Spleen (tissue), 11 donors: Measurements from ENCODE around the gene PDE4B. TPM values are rescaled to one million over a fixed set of nuclear protein-coding genes. Genes with fewer than 3 reads are reported as not detected.

Source experiments
- DNase-seq: peaks from one replicate; pipeline ENCODE4 v3.0.0-alpha.2; 2020
- H3K27ac ChIP-seq, 8 donors: fragments of 200-600 bp; sonication (generic) in 7 of 8; 1 replicate in 4 of 8; 2 replicates in 4 of 8; pipeline versions ENCODE4 v1.5.0 to v1.8.0; 2016 to 2021; ENCODE audit warnings: inconsistent platforms in 4 of 8, mild to moderate bottlenecking in 4 of 8, moderate library complexity in 1 of 8
- H3K27me3 ChIP-seq, 7 donors: fragments of 200-600 bp; sonication (generic) in 6 of 7; replicated peaks in 1 of 7; 1 replicate in 4 of 7; 2 replicates in 3 of 7; pipeline versions ENCODE4 v1.5.0 to v1.8.0; 2016 to 2021; ENCODE audit warnings: inconsistent platforms in 3 of 7, mild to moderate bottlenecking in 1 of 7
- H3K36me3 ChIP-seq, 6 donors: fragments of 200-600 bp; sonication (generic) in 5 of 6; 1 replicate in 4 of 6; 2 replicates in 2 of 6; pipeline versions ENCODE4 v1.5.0 to v1.8.0; 2016 to 2021; ENCODE audit warnings: inconsistent platforms in 2 of 6
- H3K4me1 ChIP-seq, 6 donors: fragments of 200-600 bp; sonication (generic) in 5 of 6; 1 replicate in 3 of 6; 2 replicates in 3 of 6; pipeline versions ENCODE4 v1.5.0 to v1.8.0; 2016 to 2021; ENCODE audit warnings: inconsistent platforms in 3 of 6
- H3K4me3 ChIP-seq, 8 donors: fragments of 200-600 bp; sonication (generic) in 7 of 8; 1 replicate in 4 of 8; 2 replicates in 4 of 8; pipeline versions ENCODE4 v1.5.0 to v1.8.0; 2016 to 2021; ENCODE audit warnings: inconsistent platforms in 4 of 8, mild to moderate bottlenecking in 4 of 8, moderate library complexity in 2 of 8
- H3K9me3 ChIP-seq, 8 donors: fragments of 200-600 bp; sonication (generic) in 7 of 8; 1 replicate in 4 of 8; 2 replicates in 4 of 8; pipeline versions ENCODE4 v1.5.0 to v1.8.0; 2016 to 2021; ENCODE audit warnings: inconsistent platforms in 4 of 8
- POLR2A ChIP-seq, 3 donors: fragments of 450-650 bp; IDR thresholded peaks; one replicate each; pipeline ENCODE4 v1.5.1; 2017; ENCODE audit warnings: antibody characterized with exemption in 3 of 3, mild to moderate bottlenecking in 1 of 3
- POLR2AphosphoS5 ChIP-seq, 3 donors: sonication (generic); formaldehyde crosslinking; IDR thresholded peaks; one replicate each; pipeline ENCODE4 v1.5.1; 2017; ENCODE audit warnings: antibody characterized with exemption in 3 of 3
- WGBS, 5 donors: extraction: QIAGEN DNeasy Blood & Tissue Kit in 3 of 5; methylation state at CpG; one replicate each; pipeline versions ENCODE4 v1.1.5 to v1.1.7; 2013 to 2018; 5-methylcytosine and 5-hydroxymethylcytosine counted together
- intact Hi-C: fragments of 100-400 bp; cut with DNase I; formaldehyde crosslinking; loops from one replicate; pipeline ENCODE4 v1.15.0; 2023; ENCODE audit warnings: low total_unique reads
- polyA plus RNA-seq, 3 donors: library from polyadenylated mRNA; stranded (reverse); fragments of 200-250 nt; gene quantifications; one replicate each; pipeline ENCODE4 v1.2.1, GENCODE V29; 2013
- total RNA-seq, 7 donors: library from RNA; depleted of rRNA in 3 of 7; stranded (reverse); fragments of >200 nt in 3 of 7; fragmentation: NEBNext Ultra II Directional in 4 of 7; extraction: Animal tissue kit (Norgen Biotek cat#: 25700) in 4 of 7; gene quantifications; one replicate each; pipeline versions ENCODE4 v1.1.0 to v1.2.1, GENCODE V29; 2016 to 2021
- TF ChIP-seq, protein P1 (sequence below), 11 experiments: fragments of 200-600 bp in 7 of 11; fragments of 450-650 bp in 4 of 11; sonication (generic) in 4 of 11; IDR thresholded peaks in 8 of 11; conservative IDR thresholded peaks in 3 of 11; 1 replicate in 7 of 11; 2 replicates in 4 of 11; pipeline versions ENCODE4 v1.4.0 to v1.8.0; 2016 to 2021; ENCODE audit warnings: antibody characterized with exemption in 11 of 11, inconsistent platforms in 4 of 11, mild to moderate bottlenecking in 1 of 11
- donor health status: healthy with polysubstance abuse.
- donor health status: DM: no; HTN: no; CAD: no; lungs with moderate emphysema.
- donor health status: DM: no; HTN: no; CAD: no.
- donor health status: Bipolar disorder and iron deficiency.
- donor health status: healthy.
- donor health status: DM: no; HTN: no; CAD: no.
- donor health status: DM: yes; HTN: yes; CAD: no.

Gene PDE4B
- total and polyA plus RNA-seq, 10 donors = 12.6 to 88.2 (median 51.9) TPM

DNA sequence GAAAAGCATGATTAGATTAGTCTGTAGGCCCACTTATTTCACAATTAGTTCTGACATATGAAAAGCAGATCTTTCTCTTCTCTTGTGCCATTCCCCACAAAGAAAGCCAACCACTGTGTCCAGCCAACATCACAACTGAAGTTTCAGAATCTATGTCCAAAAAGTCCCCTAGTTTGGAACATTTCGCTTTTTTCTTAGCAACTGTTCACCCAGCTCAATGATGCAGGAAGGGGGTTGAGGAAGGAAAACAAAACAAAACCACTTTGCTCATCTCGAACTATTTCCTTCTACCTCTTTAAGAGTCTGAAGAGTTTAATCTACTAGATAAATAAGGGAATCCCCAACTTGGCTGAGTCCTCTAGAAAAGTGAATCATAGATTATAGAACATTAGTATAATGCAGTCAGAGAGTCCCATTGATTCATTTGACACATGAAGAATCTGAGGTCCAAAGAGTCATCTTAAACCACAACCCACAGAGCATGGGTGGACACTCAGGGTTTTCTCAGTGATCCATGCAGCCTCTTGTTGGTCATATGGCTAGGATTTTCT is 581.9 kb downstream of the PDE4B start:
- peak overlapping the region; percentile 43 to 91 (median 82) for H3K27ac ChIP-seq
- no peak for DNase-seq
- 1 to 10% (median 6%) methylated on average over 2 of the region's 2 CpGs for WGBS, 5 donors
- no peak overlapping the region for H3K4me3 ChIP-seq
- TF ChIP-seq POLR2AphosphoS5 (IDR thresholded peaks at IDR 0.05) (peak in 1 of 3 donors; percentile 74), POLR2A (IDR thresholded peaks at IDR 0.05) (no peak)
- TF ChIP-seq, protein P1, sequence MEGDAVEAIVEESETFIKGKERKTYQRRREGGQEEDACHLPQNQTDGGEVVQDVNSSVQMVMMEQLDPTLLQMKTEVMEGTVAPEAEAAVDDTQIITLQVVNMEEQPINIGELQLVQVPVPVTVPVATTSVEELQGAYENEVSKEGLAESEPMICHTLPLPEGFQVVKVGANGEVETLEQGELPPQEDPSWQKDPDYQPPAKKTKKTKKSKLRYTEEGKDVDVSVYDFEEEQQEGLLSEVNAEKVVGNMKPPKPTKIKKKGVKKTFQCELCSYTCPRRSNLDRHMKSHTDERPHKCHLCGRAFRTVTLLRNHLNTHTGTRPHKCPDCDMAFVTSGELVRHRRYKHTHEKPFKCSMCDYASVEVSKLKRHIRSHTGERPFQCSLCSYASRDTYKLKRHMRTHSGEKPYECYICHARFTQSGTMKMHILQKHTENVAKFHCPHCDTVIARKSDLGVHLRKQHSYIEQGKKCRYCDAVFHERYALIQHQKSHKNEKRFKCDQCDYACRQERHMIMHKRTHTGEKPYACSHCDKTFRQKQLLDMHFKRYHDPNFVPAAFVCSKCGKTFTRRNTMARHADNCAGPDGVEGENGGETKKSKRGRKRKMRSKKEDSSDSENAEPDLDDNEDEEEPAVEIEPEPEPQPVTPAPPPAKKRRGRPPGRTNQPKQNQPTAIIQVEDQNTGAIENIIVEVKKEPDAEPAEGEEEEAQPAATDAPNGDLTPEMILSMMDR (IDR thresholded peaks at IDR 0.05 in 8 of 11, conservative IDR thresholded peaks at IDR 0.05 in 3 of 11) = peak in 1 of 11 experiments; percentile 11
- H3K9me3 ChIP-seq = no peaks in the 10 kb centered on the region
- H3K36me3 ChIP-seq = peaks cover 0 to 40% (median 18%) of the 10 kb centered on the region in 6 donors
- H3K4me1 ChIP-seq = peaks cover 47 to 95% (median 72%) of the 10 kb centered on the region in 6 donors
- intact Hi-C loops = no loop called here
- H3K27me3 ChIP-seq = no peaks in the 10 kb centered on the region

DNA sequence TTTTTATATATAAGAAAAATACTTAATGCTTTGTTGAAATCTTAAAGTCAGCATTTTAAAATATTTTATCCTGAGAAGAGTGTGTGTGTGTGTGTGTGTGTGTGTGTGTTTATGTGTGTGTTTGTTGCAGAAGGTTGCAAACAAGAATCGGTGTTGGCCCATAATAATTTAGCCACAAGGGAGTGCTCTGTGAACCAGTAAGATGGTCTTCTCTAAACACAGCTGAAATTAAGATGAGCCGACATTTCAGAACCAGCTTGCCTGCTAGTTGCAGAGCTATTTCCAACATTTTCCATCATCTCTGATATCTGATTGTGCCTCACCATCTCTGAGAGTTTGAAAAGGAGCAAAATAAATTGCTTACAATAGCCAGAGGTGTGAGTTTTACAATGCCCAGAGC is 582.4 kb downstream of the PDE4B start:
- WGBS, 5 donors = 47 to 64% (median 51%) methylated on average over 2 of the region's 2 CpGs
- H3K27me3 ChIP-seq = no peaks in the 10 kb centered on the region
- H3K36me3 ChIP-seq = peaks cover 0 to 35% (median 14%) of the 10 kb centered on the region in 6 donors
- H3K4me3 ChIP-seq = no peak overlapping the region
- intact Hi-C loops = no loop called here
- H3K4me1 ChIP-seq = peaks cover 46 to 95% (median 69%) of the 10 kb centered on the region in 6 donors
- peak overlapping the region; percentile 43 to 91 (median 82) for H3K27ac ChIP-seq
- TF ChIP-seq, protein P1 (IDR thresholded peaks at IDR 0.05 in 8 of 11, conservative IDR thresholded peaks at IDR 0.05 in 3 of 11) = no peak
- no peak for TF ChIP-seq POLR2AphosphoS5 (IDR thresholded peaks at IDR 0.05)
- no peak for TF ChIP-seq POLR2A (IDR thresholded peaks at IDR 0.05)
- no peaks in the 10 kb centered on the region for H3K9me3 ChIP-seq
- no peak for DNase-seq

DNA sequence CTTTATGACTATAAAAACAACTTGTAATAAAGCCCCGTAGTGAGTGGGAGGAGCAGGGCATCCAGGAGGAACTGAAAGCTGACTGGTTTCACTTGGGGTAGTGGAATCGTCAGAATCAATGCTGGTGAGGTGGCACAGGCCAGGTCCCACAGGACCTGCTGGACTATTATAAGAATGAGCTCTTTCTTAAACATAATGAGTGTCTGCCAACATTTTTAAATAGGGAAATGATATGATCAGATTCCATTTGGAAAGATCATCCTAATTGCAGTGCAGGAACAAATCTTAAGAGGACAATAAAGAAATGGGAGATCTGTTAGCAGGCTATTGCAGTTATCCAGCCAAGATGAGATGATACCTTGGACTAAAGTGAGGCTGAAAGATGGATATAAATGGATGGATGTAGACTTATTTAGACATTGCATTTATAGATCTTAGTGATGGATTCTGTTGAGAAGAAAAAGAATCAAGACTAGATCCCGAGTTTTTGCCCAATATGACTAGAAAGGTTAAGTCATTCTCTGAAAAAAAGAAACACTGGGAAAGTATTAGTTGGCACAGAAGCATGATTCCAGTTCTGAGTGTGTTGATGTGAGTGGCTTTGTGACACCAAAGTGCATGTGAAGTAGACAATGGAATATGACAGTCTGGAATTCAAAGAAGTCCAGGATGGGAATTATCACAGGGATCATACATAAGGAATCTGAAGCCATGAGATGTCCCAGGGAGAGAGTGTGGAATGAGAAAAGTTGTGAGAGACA is 587.9 kb downstream of the PDE4B start:
- peak overlapping the region in 1 of 8 donors; percentile 19 for H3K4me3 ChIP-seq
- WGBS, 5 donors = 29 to 47% (median 35%) methylated on average over 3 of the region's 3 CpGs
- H3K36me3 ChIP-seq = no peaks in the 10 kb centered on the region
- TF ChIP-seq POLR2A (IDR thresholded peaks at IDR 0.05) (no peak), POLR2AphosphoS5 (IDR thresholded peaks at IDR 0.05) (peak in 1 of 3 donors; percentile 82)
- intact Hi-C loops = no loop called here
- no peaks in the 10 kb centered on the region for H3K27me3 ChIP-seq
- peak; percentile 81 for DNase-seq
- peak overlapping the region in 7 of 8 donors; percentile 8 to 77 (median 55) for H3K27ac ChIP-seq
- H3K4me1 ChIP-seq = peaks cover 10 to 82% (median 39%) of the 10 kb centered on the region in 6 donors
- H3K9me3 ChIP-seq = peaks cover 0 to 11% (median under 1%) of the 10 kb centered on the region in 8 donors

DNA sequence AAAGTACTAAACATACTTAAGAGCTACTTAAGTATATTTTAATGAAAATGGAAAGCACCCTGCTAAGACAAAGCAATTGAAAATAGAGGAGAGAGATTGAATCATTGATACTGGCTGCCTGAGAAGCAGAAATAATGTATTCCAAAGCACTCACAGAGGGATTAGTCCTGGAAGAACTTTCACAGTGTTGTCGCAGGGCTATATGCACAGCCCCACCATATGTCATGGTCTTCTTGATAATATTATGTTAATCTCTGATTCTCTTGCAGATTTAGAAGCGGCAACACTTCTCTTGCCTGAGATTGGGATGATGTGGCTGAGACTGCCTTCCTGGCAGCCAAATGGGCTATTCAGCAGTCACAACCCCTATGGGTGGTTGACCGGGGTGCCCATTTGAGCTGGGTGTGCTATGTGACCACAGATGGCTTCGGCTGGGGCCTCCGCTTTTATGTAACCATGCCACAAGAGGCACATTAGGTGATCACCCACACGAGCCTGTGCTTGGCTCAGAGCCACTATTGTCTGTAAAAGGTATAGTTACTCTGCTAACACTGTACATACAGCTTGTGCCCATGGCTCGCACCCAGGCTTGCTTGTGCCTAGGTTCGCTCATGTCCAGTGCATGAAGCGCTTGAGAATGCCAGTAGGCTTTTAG is 589.1 kb downstream of the PDE4B start:
- no peak for DNase-seq
- 85 to 91% (median 89%) methylated on average over 9 of the region's 9 CpGs for whole genome bisulfite sequencing, 5 donors
- intact Hi-C loops = no loop called here
- Histone ChIP-seq H3K4me3 (no peak overlapping the region), H3K9me3 (peaks cover 0 to 22% (median 12%) of the 10 kb centered on the region in 8 donors), H3K27me3 (no peaks in the 10 kb centered on the region), H3K4me1 (peaks cover 10 to 71% (median 30%) of the 10 kb centered on the region in 6 donors), H3K27ac (peak overlapping the region in 5 of 8 donors; percentile 48 to 77 (median 69)), H3K36me3 (no peaks in the 10 kb centered on the region)
- TF ChIP-seq POLR2AphosphoS5 (IDR thresholded peaks at IDR 0.05) (no peak), POLR2A (IDR thresholded peaks at IDR 0.05) (no peak)
- TF ChIP-seq, protein P1 (IDR thresholded peaks at IDR 0.05 in 8 of 11, conservative IDR thresholded peaks at IDR 0.05 in 3 of 11) = no peak
